Measurements from ENCODE around the gene CA10.

DNA sequence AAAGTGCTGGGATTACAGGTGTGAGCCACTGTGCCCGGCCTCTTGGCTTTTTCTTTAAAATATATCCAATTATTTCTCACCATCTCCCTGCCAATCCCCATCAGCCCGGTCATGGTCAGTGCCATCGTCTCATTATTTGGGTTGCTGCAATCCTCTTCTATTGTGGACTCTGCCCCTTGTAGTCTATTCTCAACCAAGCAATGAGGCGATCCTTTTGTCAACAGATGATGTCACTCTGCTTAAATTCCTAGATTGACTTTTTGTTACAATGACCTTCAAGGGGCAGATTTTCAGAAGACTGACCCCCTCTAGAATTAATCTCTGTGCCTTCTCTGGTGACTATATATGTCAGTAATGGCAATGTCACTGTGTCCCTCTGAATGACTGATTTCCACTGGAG lies 513.5 kb downstream of the CA10 start:
- TF ChIP-seq POLR2A (IDR thresholded peaks at IDR 0.05) (no peak), CTCF (IDR thresholded peaks at IDR 0.05) (no peak)

All from right lobe of liver (tissue), 4 donors.